ENCODE data around the gene SFXN1.

The SFXN1 gene

DNA sequence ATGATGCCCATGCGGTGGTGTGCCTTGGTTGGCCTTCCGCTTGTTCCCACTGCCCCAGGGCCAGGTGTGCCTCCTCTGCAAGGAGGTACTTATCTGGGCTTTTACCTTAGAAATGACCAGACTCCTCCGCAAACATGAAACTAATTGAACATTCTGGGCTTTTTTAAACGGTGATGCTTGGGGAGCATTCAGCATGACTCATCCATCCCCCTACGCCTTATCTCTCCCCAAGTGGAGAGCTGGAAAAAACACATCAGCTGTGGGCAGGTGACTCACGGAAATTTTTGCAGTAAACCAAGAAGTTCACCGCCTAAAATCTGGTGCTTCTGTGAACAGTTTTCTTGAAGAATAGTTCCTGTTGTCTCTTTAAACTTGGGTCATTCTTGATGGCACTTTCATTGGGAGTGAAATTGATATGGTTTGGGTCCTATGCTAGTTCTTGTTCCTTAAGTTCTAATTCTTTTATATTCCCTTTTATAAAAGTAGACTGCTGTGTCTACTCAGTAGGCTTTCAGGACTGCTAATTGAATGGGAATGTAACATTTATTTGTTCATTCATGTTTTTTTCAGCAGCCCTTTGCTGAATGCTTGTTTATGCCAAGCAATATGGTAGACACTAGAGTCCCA, 39.6 kb downstream of the SFXN1 start:
- H3K36me3 ChIP-seq (ENCODE audit: control insufficient read depth, insufficient read depth, low read length), result peaks cover 68% of the 10 kb centered on the region
- H3K27me3 ChIP-seq (ENCODE audit: control insufficient read depth, insufficient read depth, low read length, poor library complexity, severe bottlenecking), result no peaks in the 10 kb centered on the region
- 94 to 97% methylated on average over 7 of the region's 7 CpGs for WGBS, 2 experiments
- no peak overlapping the region for H3K4me3 ChIP-seq (ENCODE audit: insufficient read depth, low read depth, low read length)
- no peak overlapping the region for H3K27ac ChIP-seq (ENCODE audit: insufficient read depth, low read depth, low read length, poor library complexity, severe bottlenecking)
- H3K4me1 ChIP-seq (ENCODE audit: control insufficient read depth, insufficient read depth, low read length), result no peaks in the 10 kb centered on the region
- no peaks in the 10 kb centered on the region for H3K9me3 ChIP-seq (ENCODE audit: control insufficient read depth, low read length)

DNA sequence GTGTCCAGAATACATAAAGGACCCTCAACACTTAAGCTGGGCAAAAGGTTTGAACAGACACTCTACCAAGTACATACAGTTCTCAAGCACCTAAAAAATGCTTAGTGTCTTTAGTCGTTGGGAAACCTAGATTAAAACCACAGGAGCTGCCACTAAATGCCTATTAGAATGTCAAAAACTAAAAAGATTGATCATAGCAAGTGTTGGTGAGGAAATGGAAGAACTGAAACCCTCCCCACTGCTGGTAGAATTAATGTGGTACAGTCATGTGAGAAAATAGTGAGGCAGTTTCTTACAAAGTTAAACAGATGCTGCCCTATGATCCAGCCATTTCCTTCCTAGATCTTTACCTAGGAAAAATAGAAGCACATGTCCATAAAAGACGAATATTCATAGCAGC, 40.6 kb downstream of the SFXN1 start:
- 90 to 94% methylated on average over 2 of the region's 2 CpGs for WGBS, 2 experiments
- no peaks in the 10 kb centered on the region for H3K9me3 ChIP-seq (ENCODE audit: control insufficient read depth, low read length)
- peaks cover 61% of the 10 kb centered on the region for H3K36me3 ChIP-seq (ENCODE audit: control insufficient read depth, insufficient read depth, low read length)
- H3K4me1 ChIP-seq (ENCODE audit: control insufficient read depth, insufficient read depth, low read length), result no peaks in the 10 kb centered on the region
- no peaks in the 10 kb centered on the region for H3K27me3 ChIP-seq (ENCODE audit: control insufficient read depth, insufficient read depth, low read length, poor library complexity, severe bottlenecking)
- no peak overlapping the region for H3K4me3 ChIP-seq (ENCODE audit: insufficient read depth, low read depth, low read length)
- no peak overlapping the region for H3K27ac ChIP-seq (ENCODE audit: insufficient read depth, low read depth, low read length, poor library complexity, severe bottlenecking)

DNA sequence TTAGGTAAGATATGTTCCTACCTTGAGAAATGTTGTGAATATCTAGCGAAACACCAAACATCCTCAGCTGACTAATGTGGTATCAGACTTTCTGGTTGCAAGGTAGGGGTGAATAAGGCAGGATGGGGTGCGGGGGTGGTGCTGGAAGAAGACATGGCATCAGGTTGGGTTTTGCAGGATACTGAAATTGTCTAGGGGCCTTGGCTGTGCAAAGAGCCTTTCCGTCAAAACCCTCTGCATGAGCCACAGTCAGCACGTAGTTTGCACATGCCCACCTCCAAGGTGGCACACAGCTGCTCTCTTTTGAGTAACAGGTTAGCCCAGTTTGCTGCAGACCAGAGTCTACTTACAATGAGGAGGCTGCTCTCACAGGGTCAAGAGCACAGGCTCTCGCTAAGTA, 42.0 kb downstream of the SFXN1 start:
- 93 to 98% methylated on average over 5 of the region's 5 CpGs for WGBS, 2 experiments
- peaks cover 49% of the 10 kb centered on the region for H3K36me3 ChIP-seq (ENCODE audit: control insufficient read depth, insufficient read depth, low read length)

DNA sequence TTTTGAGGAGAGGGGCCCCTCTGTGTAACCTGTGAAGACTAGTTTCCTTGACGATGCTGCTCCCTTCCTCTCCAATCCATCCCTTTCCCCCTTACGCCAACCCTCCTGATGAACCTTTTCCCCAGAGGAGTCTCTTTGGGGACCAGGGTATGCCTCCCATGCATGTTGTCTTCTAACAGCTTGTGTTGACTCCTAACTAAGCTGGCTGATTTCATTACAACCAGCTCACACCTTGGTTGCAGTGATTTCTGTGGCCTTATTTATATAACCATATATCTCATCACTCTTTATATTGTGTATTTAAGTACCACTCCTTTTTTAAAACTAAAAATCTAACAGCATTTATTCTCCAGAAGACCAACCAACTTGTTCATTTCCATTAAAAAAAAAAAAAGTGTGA, 42.5 kb downstream of the SFXN1 start:
- Histone ChIP-seq H3K27ac (ENCODE audit: insufficient read depth, low read depth, low read length, poor library complexity, severe bottlenecking) (no peak overlapping the region), H3K4me3 (ENCODE audit: insufficient read depth, low read depth, low read length) (no peak overlapping the region), H3K4me1 (ENCODE audit: control insufficient read depth, insufficient read depth, low read length) (no peaks in the 10 kb centered on the region), H3K27me3 (ENCODE audit: control insufficient read depth, insufficient read depth, low read length, poor library complexity, severe bottlenecking) (no peaks in the 10 kb centered on the region), H3K9me3 (ENCODE audit: control insufficient read depth, low read length) (no peaks in the 10 kb centered on the region), H3K36me3 (ENCODE audit: control insufficient read depth, insufficient read depth, low read length) (peaks cover 45% of the 10 kb centered on the region)
- 89 to 96% methylated on average over 2 of the region's 2 CpGs for WGBS, 2 experiments

More for the DNA sequence above, 42.0 kb downstream of the SFXN1 start:
- no peaks in the 10 kb centered on the region for H3K4me1 ChIP-seq (ENCODE audit: control insufficient read depth, insufficient read depth, low read length)
- no peaks in the 10 kb centered on the region for H3K9me3 ChIP-seq (ENCODE audit: control insufficient read depth, low read length)
- H3K27me3 ChIP-seq (ENCODE audit: control insufficient read depth, insufficient read depth, low read length, poor library complexity, severe bottlenecking), result no peaks in the 10 kb centered on the region
- H3K4me3 ChIP-seq (ENCODE audit: insufficient read depth, low read depth, low read length), result no peak overlapping the region
- H3K27ac ChIP-seq (ENCODE audit: insufficient read depth, low read depth, low read length, poor library complexity, severe bottlenecking), result no peak overlapping the region

DNA sequence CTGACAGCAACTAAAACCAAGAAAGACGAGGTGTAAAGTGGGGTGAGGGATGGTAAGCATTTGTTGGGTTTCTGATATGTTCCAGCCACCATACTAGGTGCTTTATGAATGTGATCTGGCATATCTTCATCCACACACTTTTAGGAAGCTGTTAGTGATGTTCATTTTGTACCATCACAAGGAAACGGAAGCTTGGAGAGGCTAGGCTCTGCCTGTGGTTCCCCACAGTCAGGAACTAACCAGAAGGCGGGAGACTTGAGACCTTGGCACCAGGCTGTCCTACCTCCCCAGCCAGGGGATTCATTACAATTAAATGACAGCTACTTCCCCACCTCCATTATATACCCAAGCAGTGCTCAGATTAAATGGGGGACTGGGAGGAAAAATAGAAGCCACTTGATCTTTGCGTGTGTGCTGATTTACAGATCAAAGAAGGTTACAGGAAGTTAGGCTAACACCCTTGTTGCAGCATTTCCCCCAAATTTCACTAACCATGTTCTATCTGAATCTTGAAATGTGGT, 43.0 kb downstream of the SFXN1 start:
- Histone ChIP-seq H3K27ac (ENCODE audit: insufficient read depth, low read depth, low read length, poor library complexity, severe bottlenecking) (no peak overlapping the region), H3K9me3 (ENCODE audit: control insufficient read depth, low read length) (no peaks in the 10 kb centered on the region), H3K36me3 (ENCODE audit: control insufficient read depth, insufficient read depth, low read length) (peaks cover 45% of the 10 kb centered on the region), H3K4me3 (ENCODE audit: insufficient read depth, low read depth, low read length) (no peak overlapping the region), H3K4me1 (ENCODE audit: control insufficient read depth, insufficient read depth, low read length) (no peaks in the 10 kb centered on the region), H3K27me3 (ENCODE audit: control insufficient read depth, insufficient read depth, low read length, poor library complexity, severe bottlenecking) (no peaks in the 10 kb centered on the region)
- WGBS, 2 experiments, result 96 to 98% methylated on average over 3 to 4 of the region's 4 CpGs

DNA sequence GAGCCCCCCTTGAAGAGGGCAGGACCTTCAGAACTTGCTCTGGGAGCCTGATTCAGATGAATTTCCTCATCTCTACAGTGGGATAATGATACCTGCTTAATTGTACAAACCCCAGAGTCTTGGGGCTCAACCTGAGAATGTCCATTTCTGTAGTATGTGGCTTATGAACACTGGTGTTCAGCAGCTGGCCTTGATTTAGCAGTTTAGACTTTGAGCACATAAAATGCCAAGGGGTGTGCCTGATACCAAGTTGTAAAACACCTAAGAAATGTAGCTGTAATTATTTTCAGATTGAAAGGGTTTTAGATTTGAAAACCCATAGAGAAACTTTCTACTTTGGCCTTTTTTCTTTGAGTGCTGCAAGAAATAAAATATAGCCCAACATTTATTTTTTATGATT, 44.9 kb downstream of the SFXN1 start:
- H3K4me1 ChIP-seq (ENCODE audit: control insufficient read depth, insufficient read depth, low read length), result no peaks in the 10 kb centered on the region
- no peak overlapping the region for H3K27ac ChIP-seq (ENCODE audit: insufficient read depth, low read depth, low read length, poor library complexity, severe bottlenecking)
- no peak overlapping the region for H3K4me3 ChIP-seq (ENCODE audit: insufficient read depth, low read depth, low read length)
- H3K36me3 ChIP-seq (ENCODE audit: control insufficient read depth, insufficient read depth, low read length), result peaks cover 30% of the 10 kb centered on the region
- H3K9me3 ChIP-seq (ENCODE audit: control insufficient read depth, low read length), result no peaks in the 10 kb centered on the region
- H3K27me3 ChIP-seq (ENCODE audit: control insufficient read depth, insufficient read depth, low read length, poor library complexity, severe bottlenecking), result no peaks in the 10 kb centered on the region

DNA sequence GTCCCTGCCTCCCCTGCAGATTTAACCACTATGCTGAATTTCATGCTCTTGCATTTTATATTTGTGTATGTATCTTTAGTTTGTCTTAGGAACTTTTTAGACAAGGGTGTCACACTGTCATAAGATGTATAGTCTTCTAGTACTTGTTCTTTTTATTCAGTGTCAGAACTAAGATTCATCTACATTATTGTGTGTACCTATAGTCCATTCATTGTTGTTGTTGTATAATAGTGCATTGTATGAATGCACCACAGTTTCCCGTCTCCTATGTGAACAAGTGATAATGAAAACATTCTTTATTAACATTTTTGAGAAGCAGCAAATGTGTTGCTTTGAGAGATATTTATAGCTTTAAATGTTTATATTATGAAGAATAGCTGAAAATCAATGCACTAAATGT, 45.9 kb downstream of the SFXN1 start:
- no peaks in the 10 kb centered on the region for H3K4me1 ChIP-seq (ENCODE audit: control insufficient read depth, insufficient read depth, low read length)
- 93% methylated on average over 1 of the region's 1 CpG; no CpG with 5 or more reads in 1 of the 2 experiments for WGBS, 2 experiments
- H3K36me3 ChIP-seq (ENCODE audit: control insufficient read depth, insufficient read depth, low read length), result peaks cover 26% of the 10 kb centered on the region
- H3K27ac ChIP-seq (ENCODE audit: insufficient read depth, low read depth, low read length, poor library complexity, severe bottlenecking), result no peak overlapping the region
- no peak overlapping the region for H3K4me3 ChIP-seq (ENCODE audit: insufficient read depth, low read depth, low read length)
- H3K27me3 ChIP-seq (ENCODE audit: control insufficient read depth, insufficient read depth, low read length, poor library complexity, severe bottlenecking), result no peaks in the 10 kb centered on the region
- H3K9me3 ChIP-seq (ENCODE audit: control insufficient read depth, low read length), result no peaks in the 10 kb centered on the region

DNA sequence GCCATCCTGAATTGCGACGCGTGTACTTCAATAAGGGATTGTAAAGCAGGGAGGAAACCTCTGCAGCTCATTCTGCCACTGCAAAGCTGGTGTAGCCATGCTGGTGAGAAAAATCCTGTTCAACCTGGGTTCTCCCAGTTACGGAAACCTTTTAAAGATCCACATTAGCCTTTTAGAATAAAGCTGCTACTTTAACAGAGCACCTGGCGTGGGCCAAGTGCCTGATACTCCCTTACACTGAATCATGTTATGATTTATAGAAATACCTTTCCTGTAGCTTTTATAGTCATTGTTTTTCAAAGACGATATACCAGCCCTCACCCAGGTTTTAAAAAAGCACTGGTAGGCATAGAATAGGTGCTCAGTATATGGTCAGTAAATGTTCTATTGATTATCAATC, 48.3 kb downstream of the SFXN1 start:
- Histone ChIP-seq H3K27ac (ENCODE audit: insufficient read depth, low read depth, low read length, poor library complexity, severe bottlenecking) (no peak overlapping the region), H3K36me3 (ENCODE audit: control insufficient read depth, insufficient read depth, low read length) (peaks cover 18% of the 10 kb centered on the region), H3K4me3 (ENCODE audit: insufficient read depth, low read depth, low read length) (no peak overlapping the region), H3K9me3 (ENCODE audit: control insufficient read depth, low read length) (no peaks in the 10 kb centered on the region), H3K27me3 (ENCODE audit: control insufficient read depth, insufficient read depth, low read length, poor library complexity, severe bottlenecking) (no peaks in the 10 kb centered on the region), H3K4me1 (ENCODE audit: control insufficient read depth, insufficient read depth, low read length) (no peaks in the 10 kb centered on the region)
- WGBS, 2 experiments, result 94 to 95% methylated on average over 4 to 6 of the region's 6 CpGs

DNA sequence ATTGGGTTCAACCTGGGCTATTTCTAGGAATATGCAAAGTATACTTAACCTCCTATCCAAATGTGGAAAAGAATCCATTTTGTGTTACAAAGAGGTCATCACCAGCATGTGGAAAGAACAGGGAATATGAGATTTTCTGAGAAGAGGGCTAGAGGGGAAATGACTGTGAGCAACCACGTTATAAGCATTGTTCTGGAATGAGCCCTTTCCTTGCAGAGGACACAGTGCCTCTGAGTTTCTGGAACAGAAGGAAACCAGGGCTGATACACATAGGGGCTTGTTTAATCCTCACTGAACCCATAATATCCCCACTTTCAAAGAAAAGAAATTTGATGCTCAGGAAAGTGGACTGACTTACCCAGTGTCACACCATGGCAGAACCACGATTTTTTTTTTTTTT, 53.0 kb downstream of the SFXN1 start:
- no peaks in the 10 kb centered on the region for H3K9me3 ChIP-seq (ENCODE audit: control insufficient read depth, low read length)
- peaks cover 5% of the 10 kb centered on the region for H3K36me3 ChIP-seq (ENCODE audit: control insufficient read depth, insufficient read depth, low read length)
- no peaks in the 10 kb centered on the region for H3K4me1 ChIP-seq (ENCODE audit: control insufficient read depth, insufficient read depth, low read length)
- no peak overlapping the region for H3K27ac ChIP-seq (ENCODE audit: insufficient read depth, low read depth, low read length, poor library complexity, severe bottlenecking)
- no peak overlapping the region for H3K4me3 ChIP-seq (ENCODE audit: insufficient read depth, low read depth, low read length)
- 81 to 87% methylated on average over 2 of the region's 2 CpGs for WGBS, 2 experiments
- no peaks in the 10 kb centered on the region for H3K27me3 ChIP-seq (ENCODE audit: control insufficient read depth, insufficient read depth, low read length, poor library complexity, severe bottlenecking)

DNA sequence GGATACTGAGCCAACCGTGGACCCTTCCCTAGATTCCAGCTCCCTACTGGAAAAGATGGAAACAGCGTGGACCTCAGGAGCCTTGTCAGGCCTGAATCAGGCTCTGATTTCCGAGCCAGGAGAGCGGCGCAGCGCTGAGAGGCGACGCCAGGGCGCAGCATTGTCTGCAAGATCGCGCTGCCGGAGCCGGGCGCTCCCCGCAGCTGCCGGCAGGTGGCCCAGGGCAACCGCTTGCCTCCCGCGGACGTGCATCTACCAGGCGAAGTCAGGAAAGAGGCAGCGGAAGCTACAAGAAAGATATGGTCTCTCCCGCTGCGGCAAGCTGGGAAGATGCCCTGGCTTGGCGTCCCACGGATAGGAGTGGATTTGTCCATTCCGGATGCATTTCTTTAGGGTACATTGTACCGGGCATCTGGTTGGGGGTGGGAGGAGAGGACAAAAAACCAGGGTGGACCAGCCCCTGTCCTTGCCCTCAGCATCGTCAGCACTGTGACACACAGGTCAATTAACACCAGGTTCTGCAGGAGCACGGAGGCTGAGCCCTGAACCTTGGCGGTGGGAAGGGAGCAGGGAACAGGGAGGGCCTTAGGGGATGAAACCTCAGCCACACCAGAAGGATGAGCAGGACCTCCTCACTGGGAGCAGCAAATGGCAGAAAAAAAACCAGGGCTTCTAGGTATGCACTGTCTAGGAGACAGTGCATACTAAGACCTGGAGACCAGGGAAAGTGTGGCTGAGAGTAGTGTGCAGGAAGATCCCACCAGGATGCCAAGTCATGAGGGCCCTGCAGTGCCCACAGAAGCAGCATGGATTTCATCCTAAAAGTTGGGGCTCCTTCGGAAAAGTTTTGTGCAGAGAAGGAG, 55.9 kb downstream of the SFXN1 start:
- no peaks in the 10 kb centered on the region for H3K9me3 ChIP-seq (ENCODE audit: control insufficient read depth, low read length)
- H3K36me3 ChIP-seq (ENCODE audit: control insufficient read depth, insufficient read depth, low read length), result no peaks in the 10 kb centered on the region
- no peaks in the 10 kb centered on the region for H3K27me3 ChIP-seq (ENCODE audit: control insufficient read depth, insufficient read depth, low read length, poor library complexity, severe bottlenecking)
- H3K4me3 ChIP-seq (ENCODE audit: insufficient read depth, low read depth, low read length), result no peak overlapping the region
- WGBS, 2 experiments, result 6 to 7% methylated on average over 32 of the region's 32 CpGs
- no peak overlapping the region for H3K27ac ChIP-seq (ENCODE audit: insufficient read depth, low read depth, low read length, poor library complexity, severe bottlenecking)
- H3K4me1 ChIP-seq (ENCODE audit: control insufficient read depth, insufficient read depth, low read length), result no peaks in the 10 kb centered on the region

All from ectodermal cell (in vitro differentiated cells).